ENCODE data around the gene CCN5.
A peak's percentile ranks its signal among the peaks of the same experiment; 100 is the strongest.

Gene CCN5

GRCh38 chr20:44745122-44745597, 30.0 kb downstream of the CCN5 start:
- FAIRE-seq, result no peak
- DNase-seq (ENCODE audit: insufficient read length, low spot score), result no peak
- TF ChIP-seq POLR2A (IDR thresholded peaks at IDR 0.05; ENCODE audit: low read depth, low read length), result no peak

- DNase-seq (ENCODE audit: insufficient read length, low spot score), result no peak
- TF ChIP-seq POLR2A (IDR thresholded peaks at IDR 0.05; ENCODE audit: low read depth, low read length), result no peak
- FAIRE-seq, result no peak
Observed at GRCh38 chr20:44745598-44746366, 30.6 kb downstream of the CCN5 start, which contains the start of gene KCNK15. TSS of gene KCNK15 (plus strand) at chr20:44745865. CDS start at chr20:44745911, 46 bp downstream.

GRCh38 chr20:44746367-44747165, 31.4 kb downstream of the CCN5 start:
- peak; percentile 49 for DNase-seq (ENCODE audit: insufficient read length, low spot score)
- no peak for TF ChIP-seq POLR2A (IDR thresholded peaks at IDR 0.05; ENCODE audit: low read depth, low read length)

DNA sequence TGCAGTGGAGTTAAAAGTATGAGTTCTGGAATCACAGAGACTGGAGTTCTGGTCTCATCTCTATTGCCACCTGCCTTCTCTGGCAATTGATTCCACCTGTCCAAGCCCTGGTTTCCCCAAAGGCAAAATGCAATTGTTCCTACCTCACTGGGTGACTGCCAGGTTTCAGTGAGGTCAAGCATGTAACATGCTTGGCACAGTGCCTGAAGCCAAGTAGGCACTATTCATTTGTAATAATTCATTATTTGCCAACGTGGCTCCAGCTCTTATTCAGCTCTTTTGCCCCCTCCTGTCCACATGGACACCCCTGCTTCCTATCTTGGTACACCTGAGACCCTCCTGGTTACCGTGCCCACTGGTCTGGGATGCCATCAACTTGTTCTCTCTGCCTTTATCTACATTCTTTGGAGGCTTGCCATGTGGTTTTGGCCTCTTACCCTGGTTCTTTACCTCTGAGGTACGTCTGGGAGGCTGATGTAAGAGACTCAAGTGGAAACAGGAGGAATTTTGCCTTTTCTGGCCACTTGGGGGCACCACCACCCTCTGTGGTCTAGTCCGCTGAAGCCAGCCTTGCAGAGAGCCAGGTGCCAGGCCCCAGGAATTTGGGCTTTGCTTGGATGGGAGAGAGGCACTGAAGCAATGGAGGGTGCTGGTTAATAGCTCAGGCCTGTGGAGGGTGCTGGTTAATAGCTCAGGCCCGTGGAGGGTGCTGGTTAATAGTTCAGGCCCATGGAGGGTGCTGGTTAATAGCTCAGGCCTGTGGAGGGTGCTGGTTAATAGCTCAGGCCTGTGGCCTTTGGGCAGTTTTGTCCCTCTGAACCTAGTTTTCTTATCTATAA, 32.2 kb downstream of the CCN5 start:
- FAIRE-seq, result no peak
- TF ChIP-seq POLR2A (IDR thresholded peaks at IDR 0.05; ENCODE audit: low read depth, low read length), result no peak
- peak; percentile 91 for DNase-seq (ENCODE audit: insufficient read length, low spot score)

More at GRCh38 chr20:44746367-44747165, 31.4 kb downstream of the CCN5 start:
- no peak for FAIRE-seq

GRCh38 chr20:44748005-44748370, 32.8 kb downstream of the CCN5 start:
- TF ChIP-seq POLR2A (IDR thresholded peaks at IDR 0.05; ENCODE audit: low read depth, low read length), result no peak
- no peak for FAIRE-seq
- DNase-seq (ENCODE audit: insufficient read length, low spot score), result no peak

- TF ChIP-seq POLR2A (IDR thresholded peaks at IDR 0.05; ENCODE audit: low read depth, low read length), result no peak
- FAIRE-seq (no peak), DNase-seq (ENCODE audit: insufficient read length, low spot score) (no peak)
Observed at GRCh38 chr20:44750081-44750805, 35.1 kb downstream of the CCN5 start.

DNA sequence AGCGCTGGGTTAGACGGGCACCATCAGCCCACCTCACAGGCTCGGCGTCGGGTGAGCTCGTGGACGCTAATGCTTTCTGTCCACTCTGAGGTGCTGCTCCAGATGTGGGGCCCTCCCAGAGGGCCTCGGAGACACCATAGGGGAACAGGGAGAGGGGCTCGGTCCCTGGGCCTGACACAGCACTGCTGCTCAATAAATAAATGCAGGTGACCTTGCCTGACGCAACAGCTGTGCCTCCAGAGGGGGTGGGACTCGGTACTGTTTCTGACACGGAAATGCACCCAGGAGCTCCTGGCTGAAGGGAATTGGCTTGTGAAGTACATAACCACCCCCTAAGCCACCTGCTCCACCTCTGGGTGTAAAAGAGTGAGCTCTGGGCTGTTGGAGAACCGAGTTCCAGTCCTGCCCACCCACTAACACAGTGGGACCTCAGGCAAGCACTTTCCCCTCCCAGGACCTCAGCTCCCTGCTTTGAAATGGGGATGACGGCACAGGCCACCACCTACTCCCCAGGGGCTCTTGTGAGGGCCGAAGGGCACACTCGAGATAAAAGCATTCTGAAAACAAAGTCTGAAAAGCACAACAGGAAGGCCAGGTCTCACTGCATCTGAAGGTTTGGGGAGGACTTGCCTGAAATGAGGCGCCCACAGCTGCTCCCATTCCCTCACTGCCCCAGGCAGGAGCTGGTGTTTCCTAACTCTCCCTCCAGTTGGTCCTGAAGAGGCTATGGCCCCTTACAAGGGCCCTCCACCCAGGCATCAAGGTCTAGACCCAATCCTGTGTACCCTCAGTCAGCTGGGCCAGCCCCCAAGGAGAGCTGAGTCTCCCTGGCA, 37.1 kb downstream of the CCN5 start:
- FAIRE-seq, result no peak
- no peak for TF ChIP-seq POLR2A (IDR thresholded peaks at IDR 0.05; ENCODE audit: low read depth, low read length)
- DNase-seq (ENCODE audit: insufficient read length, low spot score), result no peak

DNA sequence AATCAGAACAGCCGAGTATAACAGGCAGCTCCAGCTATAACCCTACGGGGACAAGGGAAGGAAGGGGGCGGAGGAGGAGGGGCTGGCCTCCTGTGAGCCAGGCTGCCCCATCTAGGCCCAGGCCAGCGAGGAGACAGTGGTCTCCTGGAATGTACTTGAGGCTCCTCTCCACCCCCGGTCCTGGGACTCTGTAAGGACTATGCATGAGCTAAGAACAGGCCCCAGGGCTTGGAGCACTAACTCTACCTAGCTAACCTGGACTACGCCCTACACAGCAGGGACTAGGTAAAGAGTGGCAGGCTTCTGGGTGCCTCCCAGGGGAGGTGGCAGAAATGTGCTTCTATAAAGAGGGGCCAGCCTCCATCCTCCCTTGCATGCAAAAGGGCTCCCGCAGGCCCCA, 39.4 kb downstream of the CCN5 start:
- FAIRE-seq, result no peak

DNA sequence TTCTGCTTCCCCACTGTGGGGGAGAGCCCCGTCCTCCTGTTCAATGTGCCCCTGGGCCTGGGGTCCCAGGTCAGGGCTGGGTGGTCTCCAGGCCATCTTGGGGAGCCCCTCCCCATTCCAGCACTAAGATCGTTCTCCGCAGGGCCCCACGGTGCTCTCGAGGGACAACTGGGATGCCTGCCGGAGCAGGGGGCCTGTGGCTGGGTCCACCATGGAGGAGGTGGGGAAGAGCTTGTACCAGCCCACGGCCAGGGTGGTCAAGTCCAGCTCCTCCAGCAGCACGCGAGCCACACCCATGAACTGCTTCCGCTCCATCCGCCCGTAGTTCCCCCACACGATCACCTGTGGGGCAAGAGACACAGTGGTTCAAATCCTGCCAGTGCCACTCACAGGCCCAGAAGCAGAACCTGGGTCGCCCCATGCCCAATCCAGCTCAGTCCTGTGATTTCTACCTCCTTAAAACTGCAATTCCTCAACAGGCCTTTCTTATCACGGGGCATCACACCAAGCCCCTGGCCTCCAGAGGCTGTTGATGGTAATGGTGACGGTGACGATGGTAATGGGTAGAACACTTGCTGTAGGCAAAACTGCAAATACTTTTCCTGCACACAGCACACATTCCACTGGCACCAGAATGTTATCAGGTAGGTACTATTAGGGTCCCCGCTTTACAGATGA, 41.0 kb downstream of the CCN5 start:
- DNase-seq (ENCODE audit: insufficient read length, low spot score) (no peak), FAIRE-seq (no peak)
- TF ChIP-seq POLR2A (IDR thresholded peaks at IDR 0.05; ENCODE audit: low read depth, low read length), result no peak

More for the DNA sequence above, 39.4 kb downstream of the CCN5 start:
- no peak for DNase-seq (ENCODE audit: insufficient read length, low spot score)
- no peak for TF ChIP-seq POLR2A (IDR thresholded peaks at IDR 0.05; ENCODE audit: low read depth, low read length)

- no peak for TF ChIP-seq POLR2A (IDR thresholded peaks at IDR 0.05; ENCODE audit: low read depth, low read length)
- DNase-seq (ENCODE audit: insufficient read length, low spot score) (no peak), FAIRE-seq (no peak)
Observed at GRCh38 chr20:44756956-44757355, 41.8 kb downstream of the CCN5 start.

DNA sequence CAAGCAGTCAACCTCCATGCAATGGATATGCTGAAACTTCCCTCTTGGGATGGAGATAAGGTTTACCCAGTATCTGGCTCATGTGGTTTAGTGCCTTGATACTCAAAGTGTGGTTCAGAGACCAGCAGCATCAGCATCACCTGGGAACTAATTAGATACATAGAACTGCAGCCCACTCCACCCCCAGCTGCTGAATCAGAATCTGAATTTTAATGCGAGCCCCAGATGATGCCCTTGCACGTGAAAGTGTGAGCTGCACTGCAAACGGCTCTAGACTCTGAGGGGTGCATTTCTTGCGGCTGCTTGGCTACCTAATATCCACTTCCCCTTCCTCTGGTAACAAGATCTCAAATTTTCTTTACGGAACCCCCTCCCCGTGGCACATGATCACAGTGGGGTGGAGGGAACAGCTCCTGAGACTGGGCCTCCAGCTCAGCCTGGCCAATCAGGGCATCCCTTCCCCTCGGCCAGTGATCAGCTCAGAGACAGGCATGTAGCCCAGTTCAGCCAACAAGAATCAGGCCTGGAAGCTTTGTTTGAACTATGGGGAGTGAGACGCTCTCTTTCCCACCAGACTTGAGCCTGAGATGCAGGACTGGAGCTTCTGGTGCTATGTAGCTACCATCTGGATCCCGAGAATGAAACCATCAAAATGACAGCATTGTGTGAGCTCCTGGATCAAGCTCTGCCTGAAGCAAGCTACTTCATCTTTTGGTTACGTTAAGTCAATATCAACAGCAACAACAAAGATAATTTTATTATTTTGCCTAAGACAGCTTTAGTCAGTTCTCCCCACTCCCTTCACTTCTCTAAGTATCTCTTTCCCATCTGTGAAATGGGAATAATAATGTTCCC, 43.3 kb downstream of the CCN5 start:
- TF ChIP-seq POLR2A (IDR thresholded peaks at IDR 0.05; ENCODE audit: low read depth, low read length), result no peak
- FAIRE-seq (no peak), DNase-seq (ENCODE audit: insufficient read length, low spot score) (no peak)

Data from H54 (cell line).